ENCODE measurements around the gene BAHCC1.

Gene BAHCC1

DNA sequence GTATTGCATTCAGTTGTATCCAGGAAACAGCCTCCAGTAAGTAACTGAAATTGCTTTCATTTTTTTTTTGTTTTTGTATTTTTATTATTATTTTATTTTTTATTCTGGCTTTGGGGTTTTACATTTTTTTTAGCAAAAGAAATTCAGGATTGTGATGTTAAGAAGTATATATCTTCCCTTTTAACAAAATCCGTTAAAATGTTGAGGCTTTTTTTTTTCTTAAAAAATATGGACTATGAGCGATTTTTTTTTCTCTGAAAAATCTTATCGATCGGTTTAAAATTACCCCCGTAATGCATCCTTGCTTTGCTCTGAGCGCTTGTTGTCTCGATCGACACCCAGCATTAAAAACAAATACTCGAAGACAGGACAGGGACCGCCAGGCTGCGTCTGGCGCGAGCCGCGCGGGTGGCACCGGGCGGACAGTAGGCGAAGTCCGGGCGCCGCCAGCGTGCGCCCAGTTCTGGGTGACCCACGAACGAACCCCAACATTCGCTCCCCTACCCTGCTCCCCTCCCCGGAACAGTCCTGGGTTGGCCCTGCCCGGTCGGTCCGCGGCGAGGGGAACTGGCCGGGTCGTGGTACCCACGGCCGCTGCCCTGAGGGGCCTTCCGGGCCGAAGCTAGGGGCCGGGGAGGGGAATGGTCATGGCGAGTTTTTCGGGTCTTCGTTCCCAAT, 482 bp downstream of the BAHCC1 start:
- Histone ChIP-seq H3K4me3 (ENCODE audit: low read depth, low read length) (peak overlapping the region; percentile 92), H3K36me3 (ENCODE audit: control insufficient read depth in 2 of 2, insufficient read depth in 1 of 2, low read length in 2 of 2) (peaks cover 0 to 8% of the 10 kb centered on the region in 2 experiments; a peak in 1 of 3 replicates), H3K27ac (ENCODE audit: extremely low read depth, low read depth, low read length) (peak overlapping the region; percentile 100), H3K4me1 (ENCODE audit: control insufficient read depth, insufficient read depth, low read length) (peaks cover 23% of the 10 kb centered on the region), H3K9me3 (ENCODE audit: control insufficient read depth, insufficient read depth, low read depth, low read length) (no peaks in the 10 kb centered on the region)
- ChIA-PET POLR2A (interaction anchor here (0.7 to 6.5 kb wide), 43 partner anchors 9 to 316 kb away, joined by 3 to 85 read pairs (median 5); partner anchors contain the start of genes ACTG1, CEP131, NDUFAF8 and SLC25A10), CTCF (interaction anchor here (0.5 to 2.1 kb wide), 9 partner anchors 10 to 209 kb away, joined by 3 to 14 read pairs (median 4); partner anchors contain the start of gene SLC38A10)
- TF ChIP-seq SETDB1 (IDR thresholded peaks at IDR 0.05; ENCODE audit: insufficient read length, low read length) (no peak), ZBTB8A (tag by site-specific recombination; IDR thresholded peaks at IDR 0.05) (peak; percentile 92), ZNF776 (tag by site-specific recombination; IDR thresholded peaks at IDR 0.05; ENCODE audit: borderline replicate concordance) (no peak), ZNF610 (tag by site-specific recombination; IDR thresholded peaks at IDR 0.05; ENCODE audit: borderline replicate concordance) (no peak), ZNF391 (tag by site-specific recombination; IDR thresholded peaks at IDR 0.05; ENCODE audit: borderline replicate concordance, low read depth) (peak; percentile 21; the same call in 1 of the 2 replicates), ZNF707 (tag by site-specific recombination; IDR thresholded peaks at IDR 0.05) (no peak), ZNF473 (tag by site-specific recombination; IDR thresholded peaks at IDR 0.05) (no peak), ZFHX2 (tag by site-specific recombination; conservative IDR thresholded peaks at IDR 0.05) (no peak), ZNF114 (tag by site-specific recombination; IDR thresholded peaks at IDR 0.05) (no peak), ZNF654 (tag by site-specific recombination; IDR thresholded peaks at IDR 0.05; ENCODE audit: low read depth) (0 out of 2 replicates have a peak, but pooled peaks have one; percentile 5), ZSCAN23 (tag by site-specific recombination; IDR thresholded peaks at IDR 0.05) (no peak), ZXDB (tag by site-specific recombination; IDR thresholded peaks at IDR 0.05) (0 out of 2 replicates have a peak, but pooled peaks have one; percentile 7), KLF9 (tag by site-specific recombination; IDR thresholded peaks at IDR 0.05; ENCODE audit: low read depth) (no peak), ZFP37 (tag by site-specific recombination; IDR thresholded peaks at IDR 0.05) (no peak), ZNF23 (tag by site-specific recombination; IDR thresholded peaks at IDR 0.05; ENCODE audit: borderline replicate concordance) (no peak), ZFP69B (tag by site-specific recombination; IDR thresholded peaks at IDR 0.05) (no peak), ZNF146 (tag by site-specific recombination; IDR thresholded peaks at IDR 0.05) (no peak), KLF7 (tag by site-specific recombination; IDR thresholded peaks at IDR 0.05; ENCODE audit: borderline replicate concordance) (no peak), GLI4 (tag by site-specific recombination; IDR thresholded peaks at IDR 0.05) (no peak), ZNF221 (tag by site-specific recombination; IDR thresholded peaks at IDR 0.05; ENCODE audit: borderline replicate concordance) (no peak), PRDM1 (tag by site-specific recombination; IDR thresholded peaks at IDR 0.05) (no peak), ZNF426 (tag by site-specific recombination; IDR thresholded peaks at IDR 0.05) (no peak), GLIS2 (tag by site-specific recombination; IDR thresholded peaks at IDR 0.05) (peak; percentile 21), ZNF211 (tag by site-specific recombination; IDR thresholded peaks at IDR 0.05; ENCODE audit: low read depth) (no peak)
- TF ChIP-seq, protein P1, sequence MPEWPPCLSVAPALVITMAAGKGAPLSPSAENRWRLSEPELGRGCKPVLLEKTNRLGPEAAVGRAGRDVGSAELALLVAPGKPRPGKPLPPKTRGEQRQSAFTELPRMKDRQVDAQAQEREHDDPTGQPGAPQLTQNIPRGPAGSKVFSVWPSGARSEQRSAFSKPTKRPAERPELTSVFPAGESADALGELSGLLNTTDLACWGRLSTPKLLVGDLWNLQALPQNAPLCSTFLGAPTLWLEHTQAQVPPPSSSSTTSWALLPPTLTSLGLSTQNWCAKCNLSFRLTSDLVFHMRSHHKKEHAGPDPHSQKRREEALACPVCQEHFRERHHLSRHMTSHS (tag by site-specific recombination; IDR thresholded peaks at IDR 0.05), result no peak
- TF ChIP-seq, protein P2, sequence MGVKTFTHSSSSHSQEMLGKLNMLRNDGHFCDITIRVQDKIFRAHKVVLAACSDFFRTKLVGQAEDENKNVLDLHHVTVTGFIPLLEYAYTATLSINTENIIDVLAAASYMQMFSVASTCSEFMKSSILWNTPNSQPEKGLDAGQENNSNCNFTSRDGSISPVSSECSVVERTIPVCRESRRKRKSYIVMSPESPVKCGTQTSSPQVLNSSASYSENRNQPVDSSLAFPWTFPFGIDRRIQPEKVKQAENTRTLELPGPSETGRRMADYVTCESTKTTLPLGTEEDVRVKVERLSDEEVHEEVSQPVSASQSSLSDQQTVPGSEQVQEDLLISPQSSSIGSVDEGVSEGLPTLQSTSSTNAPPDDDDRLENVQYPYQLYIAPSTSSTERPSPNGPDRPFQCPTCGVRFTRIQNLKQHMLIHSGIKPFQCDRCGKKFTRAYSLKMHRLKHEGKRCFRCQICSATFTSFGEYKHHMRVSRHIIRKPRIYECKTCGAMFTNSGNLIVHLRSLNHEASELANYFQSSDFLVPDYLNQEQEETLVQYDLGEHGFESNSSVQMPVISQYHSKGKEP (tag by site-specific recombination; IDR thresholded peaks at IDR 0.05), result no peak
- TF ChIP-seq, protein P3, sequence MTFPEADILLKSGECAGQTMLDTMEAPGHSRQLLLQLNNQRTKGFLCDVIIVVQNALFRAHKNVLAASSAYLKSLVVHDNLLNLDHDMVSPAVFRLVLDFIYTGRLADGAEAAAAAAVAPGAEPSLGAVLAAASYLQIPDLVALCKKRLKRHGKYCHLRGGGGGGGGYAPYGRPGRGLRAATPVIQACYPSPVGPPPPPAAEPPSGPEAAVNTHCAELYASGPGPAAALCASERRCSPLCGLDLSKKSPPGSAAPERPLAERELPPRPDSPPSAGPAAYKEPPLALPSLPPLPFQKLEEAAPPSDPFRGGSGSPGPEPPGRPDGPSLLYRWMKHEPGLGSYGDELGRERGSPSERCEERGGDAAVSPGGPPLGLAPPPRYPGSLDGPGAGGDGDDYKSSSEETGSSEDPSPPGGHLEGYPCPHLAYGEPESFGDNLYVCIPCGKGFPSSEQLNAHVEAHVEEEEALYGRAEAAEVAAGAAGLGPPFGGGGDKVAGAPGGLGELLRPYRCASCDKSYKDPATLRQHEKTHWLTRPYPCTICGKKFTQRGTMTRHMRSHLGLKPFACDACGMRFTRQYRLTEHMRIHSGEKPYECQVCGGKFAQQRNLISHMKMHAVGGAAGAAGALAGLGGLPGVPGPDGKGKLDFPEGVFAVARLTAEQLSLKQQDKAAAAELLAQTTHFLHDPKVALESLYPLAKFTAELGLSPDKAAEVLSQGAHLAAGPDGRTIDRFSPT (tag by site-specific recombination; IDR thresholded peaks at IDR 0.05), result peak; percentile 80
- TF ChIP-seq, protein P4, sequence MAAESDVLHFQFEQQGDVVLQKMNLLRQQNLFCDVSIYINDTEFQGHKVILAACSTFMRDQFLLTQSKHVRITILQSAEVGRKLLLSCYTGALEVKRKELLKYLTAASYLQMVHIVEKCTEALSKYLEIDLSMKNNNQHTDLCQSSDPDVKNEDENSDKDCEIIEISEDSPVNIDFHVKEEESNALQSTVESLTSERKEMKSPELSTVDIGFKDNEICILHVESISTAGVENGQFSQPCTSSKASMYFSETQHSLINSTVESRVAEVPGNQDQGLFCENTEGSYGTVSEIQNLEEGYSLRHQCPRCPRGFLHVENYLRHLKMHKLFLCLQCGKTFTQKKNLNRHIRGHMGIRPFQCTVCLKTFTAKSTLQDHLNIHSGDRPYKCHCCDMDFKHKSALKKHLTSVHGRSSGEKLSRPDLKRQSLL (tag by site-specific recombination; IDR thresholded peaks at IDR 0.05), result no peak
- TF ChIP-seq, protein P5, sequence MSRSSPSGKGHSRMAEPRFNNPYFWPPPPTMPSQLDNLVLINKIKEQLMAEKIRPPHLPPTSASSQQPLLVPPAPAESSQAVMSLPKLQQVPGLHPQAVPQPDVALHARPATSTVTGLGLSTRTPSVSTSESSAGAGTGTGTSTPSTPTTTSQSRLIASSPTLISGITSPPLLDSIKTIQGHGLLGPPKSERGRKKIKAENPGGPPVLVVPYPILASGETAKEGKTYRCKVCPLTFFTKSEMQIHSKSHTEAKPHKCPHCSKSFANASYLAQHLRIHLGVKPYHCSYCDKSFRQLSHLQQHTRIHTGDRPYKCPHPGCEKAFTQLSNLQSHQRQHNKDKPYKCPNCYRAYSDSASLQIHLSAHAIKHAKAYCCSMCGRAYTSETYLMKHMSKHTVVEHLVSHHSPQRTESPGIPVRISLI (tag by site-specific recombination; IDR thresholded peaks at IDR 0.05), result peak; percentile 96
- TF ChIP-seq, protein P6, sequence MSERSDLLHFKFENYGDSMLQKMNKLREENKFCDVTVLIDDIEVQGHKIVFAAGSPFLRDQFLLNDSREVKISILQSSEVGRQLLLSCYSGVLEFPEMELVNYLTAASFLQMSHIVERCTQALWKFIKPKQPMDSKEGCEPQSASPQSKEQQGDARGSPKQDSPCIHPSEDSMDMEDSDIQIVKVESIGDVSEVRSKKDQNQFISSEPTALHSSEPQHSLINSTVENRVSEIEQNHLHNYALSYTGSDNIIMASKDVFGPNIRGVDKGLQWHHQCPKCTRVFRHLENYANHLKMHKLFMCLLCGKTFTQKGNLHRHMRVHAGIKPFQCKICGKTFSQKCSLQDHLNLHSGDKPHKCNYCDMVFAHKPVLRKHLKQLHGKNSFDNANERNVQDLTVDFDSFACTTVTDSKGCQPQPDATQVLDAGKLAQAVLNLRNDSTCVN (tag by site-specific recombination; optimal IDR thresholded peaks at IDR 0.05), result no peak

All from HEK293 (cell line).